NB4 (cell line): ENCODE data around the gene RNF2.

ENCODE experiments used
- CTCF ChIP-seq: IDR thresholded peaks from one replicate; pipeline ENCODE4 v1.5.1; 2012; ENCODE audit warnings: low read depth, low read length
- POLR2A ChIP-seq: IDR thresholded peaks from 2 replicates; pipeline ENCODE4 v1.6.1; 2011; ENCODE audit warnings: mild to moderate bottlenecking; ENCODE audit not compliant: insufficient read length; ENCODE audit errors: extremely low read depth

DNA sequence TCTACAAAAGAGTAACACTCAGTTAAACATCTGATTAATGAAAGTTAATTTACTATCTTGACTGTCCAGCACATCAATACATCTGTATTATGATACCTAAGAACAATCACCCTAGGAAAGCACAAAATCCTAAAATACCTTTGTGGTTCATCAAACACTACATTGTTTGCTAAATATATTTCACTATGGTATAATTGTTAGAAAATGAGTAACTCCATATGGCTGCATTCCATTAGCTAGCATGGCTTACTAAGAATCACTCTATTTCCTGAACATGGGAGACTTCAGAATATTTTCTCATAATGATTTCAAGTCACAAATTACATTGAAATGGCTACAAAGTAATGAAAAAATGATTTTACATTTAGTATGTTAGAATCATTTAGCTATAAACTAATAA is 98.9 kb downstream of the RNF2 start:
- TF ChIP-seq CTCF (no peak), POLR2A (no peak)
